Stimulated activated naive CD8-positive, alpha-beta T cell treated with anti-CD3 and anti-CD28 coated beads, Interleukin-15, Interleukin-2, amounts not matched to agents 100 U/mL and 50 U/mL, for 24 hours (primary cell): ENCODE results near the gene RGPD8.
A peak's percentile ranks its signal among the peaks of the same experiment; 100 is the strongest.
"Not testable (repeated sequence)": the region's sequence is repeated elsewhere in the genome, so short reads cannot be mapped to it uniquely, and the experiment has no call there.

Source experiments
- ATAC-seq: fragments of 150-1000 bp; cut with Tn5 transposase; one replicate; pipeline ENCODE4 v1.10.0; 2021
- DNase-seq: peaks from one replicate; pipeline ENCODE4 v3.0.0; 2021

The RGPD8 gene

GRCh38 chr2:112434890-112435715, 1.7 kb upstream of the RGPD8 start:
- not testable (repeated sequence) for DNase-seq, ATAC-seq

GRCh38 chr2:112433932-112434730, 686 bp upstream of the RGPD8 start:
- DNase-seq (no peak), ATAC-seq (no peak)

DNA sequence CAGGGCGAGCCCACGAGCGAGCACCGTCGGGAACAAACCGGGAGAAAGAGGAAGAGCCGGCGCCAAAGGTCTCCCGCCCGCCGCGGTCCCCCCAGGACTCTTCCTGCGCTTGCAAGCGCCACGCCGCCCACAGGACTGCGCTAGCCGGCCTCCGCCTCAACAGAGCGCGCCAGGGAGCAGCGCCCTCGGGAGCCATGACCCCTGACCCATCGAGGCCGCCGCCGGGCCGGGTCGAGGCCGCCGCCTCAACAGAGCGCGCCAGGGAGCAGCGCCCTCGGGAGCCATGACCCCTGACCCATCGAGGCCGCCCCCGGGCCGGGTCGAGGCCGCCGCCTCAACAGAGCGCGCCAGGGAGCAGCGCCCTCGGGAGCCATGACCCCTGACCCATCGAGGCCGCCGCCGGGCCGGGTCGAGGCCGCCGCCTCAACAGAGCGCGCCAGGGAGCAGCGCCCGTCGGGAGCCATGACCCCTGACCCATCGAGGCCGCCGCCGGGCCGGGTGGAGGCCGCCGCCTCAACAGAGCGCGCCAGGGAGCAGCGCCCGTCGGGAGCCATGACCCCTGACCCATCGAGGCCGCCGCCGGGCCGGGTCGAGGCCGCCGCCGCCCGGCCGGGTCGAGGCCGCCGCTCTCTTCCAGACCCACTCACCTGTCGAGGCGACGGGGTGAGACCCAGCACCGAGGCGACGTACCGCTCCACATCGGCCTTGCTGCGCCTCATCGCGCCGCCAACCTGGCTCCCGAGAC, 538 bp downstream of the RGPD8 start:
- DNase-seq, result peak; percentile 15

DNA sequence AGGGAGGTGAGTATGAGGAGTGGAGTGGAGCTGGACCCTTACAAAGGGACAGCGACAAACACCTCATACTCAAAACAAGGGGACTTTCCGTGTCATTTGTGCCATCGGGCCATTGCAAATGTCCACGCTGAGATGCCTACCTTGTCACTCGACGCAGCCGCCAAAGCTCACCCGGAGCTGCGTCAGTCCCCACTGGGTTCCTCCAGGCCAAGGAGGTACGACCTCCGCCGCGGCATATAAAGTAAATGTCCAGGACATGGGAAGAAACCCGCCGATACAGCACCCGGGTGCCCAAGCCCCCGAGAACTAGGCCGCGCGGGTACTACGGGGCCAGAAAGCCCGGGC, 1.1 kb downstream of the RGPD8 start:
- ATAC-seq, DNase-seq: not testable (repeated sequence)

More for the DNA sequence above, 538 bp downstream of the RGPD8 start:
- not testable (repeated sequence) for ATAC-seq

DNA sequence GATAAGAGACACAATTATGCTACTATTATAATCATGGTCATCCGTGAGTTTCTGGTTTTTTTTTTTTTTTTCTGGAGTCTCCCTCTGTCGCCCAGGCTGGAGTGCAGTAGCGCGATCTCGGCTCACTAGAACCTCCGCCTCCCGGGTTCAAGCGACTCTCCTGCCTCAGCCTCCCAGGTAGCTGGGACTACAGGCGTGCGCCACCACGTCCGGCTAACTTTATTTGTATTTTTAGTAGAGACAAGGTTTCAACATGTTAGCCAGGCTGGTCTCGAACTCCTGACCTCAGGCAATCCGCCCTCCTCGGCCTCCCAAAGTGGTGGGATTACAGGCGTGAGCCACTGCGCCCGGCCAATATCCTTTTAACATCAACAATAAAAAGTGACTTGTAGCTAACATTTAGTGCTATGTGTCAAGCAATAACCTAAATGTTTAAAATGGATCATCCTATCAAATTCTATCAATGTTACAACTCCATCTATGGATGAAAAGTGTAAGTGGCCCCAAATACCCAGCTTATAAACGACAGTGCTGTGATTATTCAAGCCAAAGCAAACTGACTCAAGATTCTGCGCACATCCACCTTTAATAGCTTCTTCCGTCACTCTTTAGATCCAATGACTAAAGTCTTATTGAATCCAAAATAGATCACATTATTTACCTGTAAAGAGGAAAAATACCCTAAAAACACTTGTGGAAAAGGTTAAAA, 1.7 kb downstream of the RGPD8 start:
- not testable (repeated sequence) for DNase-seq, ATAC-seq

DNA sequence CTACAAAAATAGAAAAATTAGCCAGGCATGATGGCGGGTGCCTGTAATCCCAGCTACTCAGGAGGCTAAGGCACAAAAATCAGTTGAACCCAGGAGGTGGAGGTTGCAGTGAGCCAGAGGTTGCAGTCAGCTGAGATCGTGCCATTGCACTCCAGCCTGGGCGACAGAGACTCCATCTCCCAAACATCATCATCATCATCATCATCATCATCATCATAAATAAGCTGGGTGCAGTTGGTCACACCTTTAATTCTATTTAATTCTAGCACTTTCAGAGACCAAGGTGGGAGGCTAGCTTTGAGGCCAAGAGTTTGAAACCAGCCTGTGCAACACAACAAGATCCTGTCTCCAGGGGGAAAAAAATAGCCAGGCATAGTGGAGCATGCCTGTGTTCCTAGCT, 8.9 kb downstream of the RGPD8 start:
- ATAC-seq, DNase-seq: not testable (repeated sequence)

- not testable (repeated sequence) for ATAC-seq, DNase-seq
Observed at GRCh38 chr2:112416860-112417259, 16.6 kb downstream of the RGPD8 start.

DNA sequence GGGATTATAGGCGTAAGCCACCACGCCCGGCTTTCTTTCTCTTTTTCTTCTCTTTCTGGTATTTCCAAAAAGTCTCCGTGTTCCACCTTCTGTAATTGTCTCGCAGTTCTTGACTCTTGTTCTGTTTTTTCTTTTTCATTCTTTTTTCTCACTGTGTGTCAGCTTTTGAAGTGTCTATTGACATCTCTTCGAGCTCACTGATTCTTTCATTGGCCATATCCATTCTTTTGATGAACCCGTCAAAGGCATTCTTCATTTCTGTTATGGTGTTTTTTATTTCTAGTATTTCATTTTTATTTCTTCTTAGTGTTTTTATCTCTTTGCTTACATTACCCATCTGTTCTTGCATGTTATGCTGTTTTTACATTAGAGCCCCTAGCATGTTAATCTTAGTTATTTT, 73.4 kb downstream of the RGPD8 start:
- not testable (repeated sequence) for DNase-seq, ATAC-seq

- not testable (repeated sequence) for ATAC-seq
Observed at GRCh38 chr2:112354335-112354734, 79.1 kb downstream of the RGPD8 start.

DNA sequence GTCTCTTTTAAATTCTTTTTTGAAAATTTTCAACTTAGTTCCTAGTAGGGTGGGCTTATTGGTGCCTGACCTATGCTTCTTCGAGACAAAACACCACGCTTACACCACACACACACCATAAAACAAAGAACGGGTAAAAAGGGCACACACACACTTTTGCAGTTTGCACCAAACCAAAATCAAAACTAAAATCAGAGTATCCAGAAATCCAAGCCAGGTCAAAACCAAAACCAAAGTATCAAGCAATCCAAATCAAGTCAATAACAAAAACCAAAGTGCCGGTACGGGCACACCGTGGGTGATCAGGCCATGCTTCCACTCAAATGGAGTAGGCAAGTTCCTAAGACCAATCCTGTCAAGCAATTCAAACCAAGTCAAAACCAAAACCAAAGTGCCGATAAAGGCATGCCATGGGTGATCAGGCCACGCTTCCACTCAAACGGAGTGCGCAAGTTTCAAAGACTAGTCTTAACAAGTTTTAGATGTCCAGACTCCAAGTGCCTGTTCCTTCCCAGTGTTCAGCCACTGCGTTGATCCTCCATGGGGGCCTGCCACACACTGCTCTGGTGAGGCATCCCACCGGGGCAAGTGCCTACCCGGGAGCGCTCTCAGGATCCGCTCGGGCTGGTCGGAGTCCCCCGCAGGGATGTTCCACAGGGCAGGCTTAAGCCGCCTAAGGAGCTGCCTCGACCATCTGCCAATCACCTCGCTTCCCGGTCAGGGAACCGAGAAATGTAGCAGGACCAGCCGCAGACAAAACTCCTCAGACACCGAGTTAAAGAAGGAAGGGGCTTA, 80.4 kb downstream of the RGPD8 start:
- DNase-seq, ATAC-seq: not testable (repeated sequence)

More at GRCh38 chr2:112354335-112354734, 79.1 kb downstream of the RGPD8 start:
- not testable (repeated sequence) for DNase-seq

GRCh38 chr2:112352292-112352691, 81.2 kb downstream of the RGPD8 start:
- not testable (repeated sequence) for ATAC-seq, DNase-seq

GRCh38 chr2:112345030-112346027, 88.1 kb downstream of the RGPD8 start:
- ATAC-seq (no peak), DNase-seq (no peak)

DNA sequence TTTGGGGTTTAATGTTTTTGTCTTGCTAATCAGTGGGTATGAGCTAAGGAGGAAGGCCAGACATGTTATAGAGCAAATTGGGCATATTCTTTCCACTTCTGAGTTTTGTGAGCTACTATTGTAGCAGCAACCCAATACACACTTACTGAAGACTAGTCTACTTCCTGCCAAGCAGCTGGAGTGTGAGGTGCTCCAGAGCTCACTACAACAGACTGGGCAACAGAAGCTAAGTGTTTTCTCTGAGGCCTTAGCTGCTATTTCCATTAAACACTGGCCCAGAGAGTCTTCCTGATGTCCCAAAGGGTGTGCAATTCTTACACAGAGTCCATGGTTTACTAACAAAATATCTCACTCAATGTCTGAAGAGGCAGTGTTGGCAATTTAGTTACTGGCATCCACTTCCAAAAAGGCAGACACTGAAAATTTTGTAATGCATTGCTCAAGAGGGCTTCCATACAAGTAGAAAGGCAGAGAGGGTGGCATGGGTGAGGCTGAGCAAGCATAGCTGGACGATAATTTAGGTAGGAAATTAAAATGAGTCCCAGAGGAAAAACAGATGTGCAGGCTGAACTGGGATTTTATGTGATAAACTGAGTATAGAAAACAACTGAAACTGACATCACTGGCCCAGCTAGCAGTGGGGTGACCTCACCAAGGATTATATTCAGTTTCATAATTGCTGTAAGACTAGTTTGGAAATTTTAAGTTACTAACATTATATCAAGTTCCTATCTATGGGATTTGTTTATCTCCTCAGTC, 89.4 kb downstream of the RGPD8 start:
- no peak for DNase-seq
- peak; percentile 32 for ATAC-seq

DNA sequence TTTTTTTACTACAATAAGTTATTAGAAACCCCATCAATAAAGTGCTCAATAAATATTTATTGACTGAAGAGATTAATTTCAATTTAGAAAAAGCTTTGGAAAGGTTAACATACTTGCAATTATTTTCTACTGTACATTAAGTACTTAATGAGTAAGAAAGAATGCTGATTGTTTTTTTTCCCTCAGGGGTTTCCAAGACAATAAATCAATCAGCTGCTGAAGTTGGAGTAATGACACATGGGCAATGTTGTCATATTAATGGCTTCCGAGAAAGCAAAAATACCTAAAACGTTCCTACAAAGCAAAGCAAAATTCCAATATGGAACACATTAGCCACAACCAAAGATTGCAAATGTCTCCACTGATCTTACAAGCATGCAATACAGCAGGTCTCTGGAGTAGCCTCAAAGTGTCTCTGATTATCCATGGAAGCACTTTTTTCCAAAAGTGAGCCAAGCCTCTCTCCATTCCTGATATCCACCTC, 91.3 kb downstream of the RGPD8 start:
- DNase-seq (no peak), ATAC-seq (no peak)

DNA sequence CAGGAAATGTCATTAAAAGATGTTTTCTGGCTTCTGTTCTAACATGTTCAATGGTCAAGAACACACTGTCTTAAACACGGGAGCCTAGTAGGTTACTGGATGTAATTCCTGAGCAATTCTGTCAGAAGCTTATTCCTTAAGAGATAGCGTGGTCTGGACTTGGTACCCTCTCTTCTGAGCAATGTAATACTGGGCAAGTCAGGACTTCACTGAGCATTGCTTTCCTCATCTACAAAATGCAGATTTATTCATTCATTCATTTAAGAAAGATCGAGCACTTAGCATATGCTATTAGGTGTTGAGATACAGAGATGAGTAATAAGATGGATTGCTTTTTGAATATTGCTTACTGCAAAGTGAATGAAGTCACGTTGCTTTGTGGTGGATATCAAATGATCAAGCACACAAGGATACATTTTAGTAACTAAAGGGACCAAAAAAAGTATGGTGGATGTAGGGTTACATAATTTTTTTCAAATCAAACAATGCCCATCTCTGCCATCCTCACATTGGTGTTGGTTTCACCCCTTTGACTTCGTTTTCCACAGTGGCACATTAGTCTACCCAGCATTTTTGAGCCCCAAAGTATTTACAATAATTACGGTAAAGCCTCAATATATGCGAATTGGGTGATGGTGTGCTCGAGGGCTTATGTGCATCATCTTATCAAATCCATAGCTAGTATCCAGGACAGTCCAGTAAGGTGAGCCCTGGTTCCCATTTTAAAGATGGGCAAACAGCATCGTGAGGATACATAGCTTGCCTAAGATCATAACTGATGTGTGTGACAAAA, 92.8 kb downstream of the RGPD8 start:
- DNase-seq (no peak), ATAC-seq (no peak)

DNA sequence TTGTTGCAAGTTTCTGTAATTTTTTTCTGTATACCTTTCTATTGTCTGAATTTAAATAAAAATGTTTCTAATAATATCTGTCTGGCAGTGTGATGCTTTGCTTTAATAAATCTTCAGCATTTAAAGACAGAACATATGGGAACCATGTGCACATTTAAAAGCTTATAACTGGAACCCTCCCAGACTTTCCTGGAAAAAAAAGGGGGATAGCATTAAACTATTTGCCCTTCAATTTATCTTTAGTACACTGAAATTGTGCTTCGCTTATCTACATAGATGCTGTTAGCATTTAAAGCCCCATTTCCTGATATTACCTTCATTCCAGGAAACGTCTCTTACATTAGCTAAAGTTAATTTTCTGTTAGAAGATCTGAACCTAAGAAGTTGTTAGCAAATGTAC, 93.5 kb downstream of the RGPD8 start:
- DNase-seq (no peak), ATAC-seq (no peak)

DNA sequence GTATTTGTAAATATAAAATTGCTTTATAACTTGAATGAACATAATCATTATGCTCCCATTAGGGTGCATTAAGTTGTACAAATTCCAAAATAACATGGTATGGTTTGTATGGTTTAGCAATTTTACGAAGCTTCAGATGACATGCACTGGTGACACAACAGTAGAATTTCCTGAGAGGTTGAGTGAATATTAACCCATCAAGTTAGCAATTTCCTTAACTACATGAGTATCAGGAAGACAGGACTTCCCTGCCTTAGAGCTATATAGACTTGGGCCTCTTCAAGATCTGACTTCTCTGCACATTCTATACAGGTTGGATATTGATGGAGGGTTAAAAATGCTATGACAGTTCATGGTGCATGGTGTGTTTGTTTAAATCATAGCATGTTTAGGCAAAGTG, 97.8 kb downstream of the RGPD8 start:
- ATAC-seq, result no peak
- DNase-seq, result no peak
